Panc1 (cell line): ENCODE measurements around the gene PIGU.

Source experiments
- CTCF ChIP-seq: fragments of 450-650 bp; IDR thresholded peaks from 2 replicates; pipeline ENCODE4 v1.5.1; 2017; ENCODE audit warnings: mild to moderate bottlenecking
- REST ChIP-seq, 2 experiments: IDR thresholded peaks; 2 replicates each; pipeline ENCODE4 v1.6.1; 2011 to 2012; ENCODE audit warnings: low read depth in 2 of 2, control low read depth in 1 of 2, low read length in 1 of 2, mild to moderate bottlenecking in 1 of 2, moderate library complexity in 1 of 2; ENCODE audit not compliant: insufficient read depth in 1 of 2

GRCh38 chr20:34600892-34601653 is 75.8 kb downstream of the PIGU start:
- no peak for TF ChIP-seq CTCF
- TF ChIP-seq REST (IDR thresholded peaks at IDR 0.05; ENCODE audit: insufficient read depth in 1 of 2, low read depth in 2 of 2, low read length in 1 of 2), result no peak
